Liver (tissue), 3 donors: ENCODE data around the gene FCHSD1.

ENCODE experiments used
- CTCF ChIP-seq: fragments of 150-350 bp; IDR thresholded peaks from 2 replicates; pipeline ENCODE4 v1.5.1; 2017; ENCODE audit warnings: improper control_type of control experiment, low read depth, low read length; ENCODE audit not compliant: missing input control
- GABPA ChIP-seq, 2 donors: IDR thresholded peaks in 1 of 2; conservative IDR thresholded peaks in 1 of 2; 2 replicates each; pipeline ENCODE4 v1.6.1; 2016; ENCODE audit warnings: antibody characterized with exemption in 2 of 2, mild to moderate bottlenecking in 1 of 2, moderate library complexity in 1 of 2
- JUND ChIP-seq, 2 donors: IDR thresholded peaks; 2 replicates each; pipeline ENCODE4 v1.6.1; 2016; ENCODE audit warnings: antibody characterized with exemption in 2 of 2
- MAX ChIP-seq: IDR thresholded peaks from 2 replicates; pipeline ENCODE4 v1.6.1; 2016; ENCODE audit warnings: antibody characterized with exemption
- RXRA ChIP-seq, 2 donors: IDR thresholded peaks; 2 replicates each; pipeline ENCODE4 v1.6.1; 2017 to 2018; ENCODE audit warnings: antibody characterized with exemption in 2 of 2, mild to moderate bottlenecking in 1 of 2
- SP1 ChIP-seq: IDR thresholded peaks from 2 replicates; pipeline ENCODE4 v1.6.1; 2018; ENCODE audit warnings: antibody characterized with exemption, mild to moderate bottlenecking
- YY1 ChIP-seq: IDR thresholded peaks from 2 replicates; pipeline ENCODE4 v1.6.1; 2016; ENCODE audit warnings: antibody characterized with exemption, mild to moderate bottlenecking
- donor health status: healthy.
- donor health status: healthy.

- TF ChIP-seq CTCF (no peak), MAX (no peak), GABPA (IDR thresholded peaks at IDR 0.05 in 1 of 2, conservative IDR thresholded peaks at IDR 0.05 in 1 of 2) (no peak), YY1 (no peak), JUND (IDR thresholded peaks at IDR 0.05) (no peak), RXRA (IDR thresholded peaks at IDR 0.05) (no peak), SP1 (no peak)
Measured at GRCh38 chr5:141674747-141675146, 23.5 kb upstream of the FCHSD1 start.
